Stimulated activated CD4-positive, alpha-beta T cell treated with anti-CD3 and anti-CD28 coated beads, Interleukin-4, amount 100 ng/mL, for 1 hour (primary cell): ENCODE measurements around the gene ARL14.
"Not testable (repeated sequence)": the region's sequence is repeated elsewhere in the genome, so short reads cannot be mapped to it uniquely, and the experiment has no call there.

Experiments
- DNase-seq: peaks from one replicate; pipeline ENCODE4 v3.0.0-alpha.2; 2020

ARL14 gene

GRCh38 chr3:160678292-160678842 is 1.4 kb downstream of the ARL14 start:
- DNase-seq, result no peak

- DNase-seq, result no peak
Observed at GRCh38 chr3:160684368-160684740, 7.4 kb downstream of the ARL14 start.

- DNase-seq, result no peak
Observed at GRCh38 chr3:160685144-160685766, 8.3 kb downstream of the ARL14 start.

GRCh38 chr3:160686955-160687535 is 10.1 kb downstream of the ARL14 start:
- no peak for DNase-seq

GRCh38 chr3:160691151-160691550 is 14.2 kb downstream of the ARL14 start:
- no peak for DNase-seq

- no peak for DNase-seq
Observed at GRCh38 chr3:160691962-160692361, 15.0 kb downstream of the ARL14 start.

- DNase-seq, result no peak
Observed at GRCh38 chr3:160693191-160693590, 16.2 kb downstream of the ARL14 start.

- no peak for DNase-seq
Observed at GRCh38 chr3:160694345-160694744, 17.4 kb downstream of the ARL14 start.

GRCh38 chr3:160695003-160695402 is 18.0 kb downstream of the ARL14 start:
- DNase-seq, result no peak

GRCh38 chr3:160695915-160696327 is 19.0 kb downstream of the ARL14 start:
- no peak for DNase-seq

GRCh38 chr3:160697637-160698380 is 20.8 kb downstream of the ARL14 start:
- DNase-seq, result no peak

- DNase-seq, result no peak
Observed at GRCh38 chr3:160698599-160699195, 21.7 kb downstream of the ARL14 start.

GRCh38 chr3:160701490-160701889 is 24.5 kb downstream of the ARL14 start:
- DNase-seq, result no peak

GRCh38 chr3:160702290-160702689 is 25.3 kb downstream of the ARL14 start:
- no peak for DNase-seq

GRCh38 chr3:160703974-160704373 is 27.0 kb downstream of the ARL14 start:
- no peak for DNase-seq

- no peak for DNase-seq
Observed at GRCh38 chr3:160707187-160707794, 30.3 kb downstream of the ARL14 start.

- DNase-seq, result no peak
Observed at GRCh38 chr3:160709477-160710182, 32.7 kb downstream of the ARL14 start.

GRCh38 chr3:160713144-160713543 is 36.2 kb downstream of the ARL14 start:
- DNase-seq, result not testable (repeated sequence)

- DNase-seq, result no peak
Observed at GRCh38 chr3:160719710-160720109, 42.8 kb downstream of the ARL14 start.

- no peak for DNase-seq
Observed at GRCh38 chr3:160720123-160720746, 43.3 kb downstream of the ARL14 start.

- no peak for DNase-seq
Observed at GRCh38 chr3:160722331-160722730, 45.4 kb downstream of the ARL14 start.

GRCh38 chr3:160725338-160725737 is 48.4 kb downstream of the ARL14 start:
- no peak for DNase-seq
